ENCODE results near the gene RUNX1. TPM values are rescaled to one million over a fixed set of nuclear protein-coding genes. Genes with fewer than 3 reads are reported as not detected.

The RUNX1 gene
- total RNA-seq, 1 donor from 2014 or later, result 62.1 TPM

GRCh38 chr21:35007348-35007747 is 41.8 kb downstream of the RUNX1 start:
- TF ChIP-seq CTCF (IDR thresholded peaks at IDR 0.05) (no peak), POLR2AphosphoS5 (IDR thresholded peaks at IDR 0.05; ENCODE audit: insufficient read depth in 1 of 2, low read depth in 1 of 2) (no peak), POLR2A (IDR thresholded peaks at IDR 0.05) (no peak)
- Histone ChIP-seq H3K9me3 (no peaks in the 10 kb centered on the region), H3K4me3 (no peak overlapping the region), H3K27ac (no peak overlapping the region), H3K4me1 (no peaks in the 10 kb centered on the region), H3K36me3 (no peaks in the 10 kb centered on the region), H3K27me3 (no peaks in the 10 kb centered on the region)
- intact Hi-C loops (cut with DNase I), result no loop called here
- no peak for DNase-seq (ENCODE audit: extremely low spot score in 2 of 2)

DNA sequence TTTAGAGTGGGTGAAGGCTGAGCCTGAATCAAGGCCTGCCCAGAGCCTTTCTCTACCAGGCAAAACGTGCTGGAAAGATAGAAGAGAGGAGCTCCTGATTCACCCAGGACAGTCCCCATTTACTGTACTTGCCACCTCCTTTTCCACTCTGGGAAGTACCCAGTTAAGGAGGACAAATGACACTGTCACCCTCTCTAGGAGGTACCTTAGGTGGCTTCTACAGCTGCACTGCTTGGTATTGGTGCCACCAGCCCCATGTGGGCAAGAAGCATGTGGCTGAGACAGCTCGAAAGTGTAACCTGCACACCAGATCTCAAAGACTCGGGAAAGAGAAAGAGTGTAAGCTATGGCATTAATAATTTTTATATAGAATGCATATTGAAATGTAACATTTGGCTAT is 42.3 kb downstream of the RUNX1 start:
- Histone ChIP-seq H3K4me1 (no peaks in the 10 kb centered on the region), H3K9me3 (no peaks in the 10 kb centered on the region), H3K27ac (no peak overlapping the region), H3K36me3 (no peaks in the 10 kb centered on the region), H3K4me3 (no peak overlapping the region), H3K27me3 (no peaks in the 10 kb centered on the region)
- no peak for DNase-seq (ENCODE audit: extremely low spot score in 2 of 2)
- intact Hi-C loops (cut with DNase I), result no loop called here
- TF ChIP-seq CTCF (IDR thresholded peaks at IDR 0.05), result no peak
- no peak for TF ChIP-seq POLR2A (IDR thresholded peaks at IDR 0.05)

- intact Hi-C loops (cut with DNase I), result no loop called here
- no peak for DNase-seq (ENCODE audit: extremely low spot score in 2 of 2)
Measured at GRCh38 chr21:35006248-35006647, 42.9 kb downstream of the RUNX1 start.

DNA sequence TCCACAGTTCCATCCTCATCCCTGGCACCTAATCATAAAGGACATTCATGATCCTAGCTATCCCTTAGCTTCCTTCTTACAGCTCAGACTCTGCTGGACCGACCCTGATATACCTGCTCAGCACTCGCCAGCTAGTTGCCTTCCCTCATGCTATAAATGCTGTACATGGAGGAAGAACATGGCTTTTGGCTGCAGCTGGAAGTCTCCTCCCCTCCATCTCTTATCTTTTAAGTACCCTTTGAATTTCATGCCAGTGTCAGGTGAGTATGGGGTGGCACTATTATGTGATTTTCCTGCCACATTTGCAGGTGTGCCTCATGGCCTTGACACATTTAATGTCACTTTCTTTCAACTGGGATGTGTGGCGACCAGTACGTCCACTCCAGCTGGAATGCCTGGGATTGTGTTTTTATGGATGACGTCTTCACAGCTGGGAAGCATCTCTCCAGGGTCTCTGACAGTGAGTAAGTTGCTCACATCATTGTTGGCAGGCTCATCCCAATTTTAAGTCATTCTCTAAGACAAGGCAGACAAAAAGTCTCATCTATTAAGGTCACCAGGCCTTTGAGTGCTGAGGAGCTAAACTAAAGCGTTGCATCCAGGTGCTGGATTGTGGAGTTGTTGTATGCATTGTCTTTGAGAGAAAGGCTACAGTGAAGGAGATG is 43.4 kb downstream of the RUNX1 start:
- H3K27ac ChIP-seq, result no peak overlapping the region
- intact Hi-C loops (cut with DNase I), result no loop called here
- no peak for TF ChIP-seq POLR2AphosphoS5 (IDR thresholded peaks at IDR 0.05; ENCODE audit: insufficient read depth in 1 of 2, low read depth in 1 of 2)
- no peak for TF ChIP-seq CTCF (IDR thresholded peaks at IDR 0.05)
- TF ChIP-seq POLR2A (IDR thresholded peaks at IDR 0.05), result no peak

More at GRCh38 chr21:35006248-35006647, 42.9 kb downstream of the RUNX1 start:
- no peak for TF ChIP-seq POLR2A (IDR thresholded peaks at IDR 0.05)
- no peak for TF ChIP-seq CTCF (IDR thresholded peaks at IDR 0.05)
- TF ChIP-seq POLR2AphosphoS5 (IDR thresholded peaks at IDR 0.05; ENCODE audit: insufficient read depth in 1 of 2, low read depth in 1 of 2), result no peak
- Histone ChIP-seq H3K9me3 (no peaks in the 10 kb centered on the region), H3K4me3 (no peak overlapping the region), H3K36me3 (no peaks in the 10 kb centered on the region), H3K27ac (no peak overlapping the region), H3K4me1 (no peaks in the 10 kb centered on the region), H3K27me3 (no peaks in the 10 kb centered on the region)

GRCh38 chr21:35005077-35005476 is 44.0 kb downstream of the RUNX1 start:
- Histone ChIP-seq H3K4me1 (no peaks in the 10 kb centered on the region), H3K27me3 (no peaks in the 10 kb centered on the region), H3K36me3 (no peaks in the 10 kb centered on the region), H3K4me3 (no peak overlapping the region), H3K27ac (no peak overlapping the region), H3K9me3 (no peaks in the 10 kb centered on the region)
- DNase-seq (ENCODE audit: extremely low spot score in 2 of 2), result no peak
- intact Hi-C loops (cut with DNase I), result no loop called here
- no peak for TF ChIP-seq CTCF (IDR thresholded peaks at IDR 0.05)
- TF ChIP-seq POLR2A (IDR thresholded peaks at IDR 0.05), result no peak
- TF ChIP-seq POLR2AphosphoS5 (IDR thresholded peaks at IDR 0.05; ENCODE audit: insufficient read depth in 1 of 2, low read depth in 1 of 2), result no peak

More for the DNA sequence above, 43.4 kb downstream of the RUNX1 start:
- no peak for DNase-seq (ENCODE audit: extremely low spot score in 2 of 2)
- no peaks in the 10 kb centered on the region for H3K36me3 ChIP-seq
- no peaks in the 10 kb centered on the region for H3K9me3 ChIP-seq
- H3K4me1 ChIP-seq, result no peaks in the 10 kb centered on the region
- no peak overlapping the region for H3K4me3 ChIP-seq
- H3K27me3 ChIP-seq, result no peaks in the 10 kb centered on the region

Measured in vagina (tissue), 2 donors.